Measurements from ENCODE around the gene CYFIP1.

DNA sequence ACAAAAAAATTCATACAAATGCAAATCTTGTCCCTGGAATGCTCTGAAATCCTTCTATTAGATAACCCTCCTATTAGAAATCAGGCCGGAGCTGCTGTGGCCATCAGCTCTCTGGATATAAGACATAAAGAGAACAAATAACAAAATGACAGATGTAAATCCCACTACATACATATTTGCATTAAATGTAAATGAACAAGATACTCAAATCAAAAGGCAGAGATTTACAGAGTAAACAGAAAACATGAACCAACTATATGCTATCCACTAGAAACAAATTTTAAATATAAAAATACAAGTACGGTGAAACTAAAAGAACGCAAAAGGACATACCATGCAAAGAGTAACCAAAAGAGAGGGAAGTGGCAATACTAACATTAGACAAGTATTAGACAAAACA lies 10.7 kb downstream of the CYFIP1 start:
- TF ChIP-seq CHD4 (IDR thresholded peaks at IDR 0.05; ENCODE audit: borderline replicate concordance) (no peak), POLR2A (IDR thresholded peaks at IDR 0.05; ENCODE audit: low read length) (no peak), SREBF2 (IDR thresholded peaks at IDR 0.05) (no peak), CEBPB (IDR thresholded peaks at IDR 0.05) (no peak), ZSCAN20 (CRISPR knock-in tag; IDR thresholded peaks at IDR 0.05) (no peak), FOSL2 (IDR thresholded peaks at IDR 0.05) (no peak), FOSL2 (CRISPR knock-in tag; IDR thresholded peaks at IDR 0.05) (no peak), TP53 (CRISPR knock-in tag; IDR thresholded peaks at IDR 0.05) (no peak), EP300 (IDR thresholded peaks at IDR 0.05) (no peak)
- TF ChIP-seq, protein P1, sequence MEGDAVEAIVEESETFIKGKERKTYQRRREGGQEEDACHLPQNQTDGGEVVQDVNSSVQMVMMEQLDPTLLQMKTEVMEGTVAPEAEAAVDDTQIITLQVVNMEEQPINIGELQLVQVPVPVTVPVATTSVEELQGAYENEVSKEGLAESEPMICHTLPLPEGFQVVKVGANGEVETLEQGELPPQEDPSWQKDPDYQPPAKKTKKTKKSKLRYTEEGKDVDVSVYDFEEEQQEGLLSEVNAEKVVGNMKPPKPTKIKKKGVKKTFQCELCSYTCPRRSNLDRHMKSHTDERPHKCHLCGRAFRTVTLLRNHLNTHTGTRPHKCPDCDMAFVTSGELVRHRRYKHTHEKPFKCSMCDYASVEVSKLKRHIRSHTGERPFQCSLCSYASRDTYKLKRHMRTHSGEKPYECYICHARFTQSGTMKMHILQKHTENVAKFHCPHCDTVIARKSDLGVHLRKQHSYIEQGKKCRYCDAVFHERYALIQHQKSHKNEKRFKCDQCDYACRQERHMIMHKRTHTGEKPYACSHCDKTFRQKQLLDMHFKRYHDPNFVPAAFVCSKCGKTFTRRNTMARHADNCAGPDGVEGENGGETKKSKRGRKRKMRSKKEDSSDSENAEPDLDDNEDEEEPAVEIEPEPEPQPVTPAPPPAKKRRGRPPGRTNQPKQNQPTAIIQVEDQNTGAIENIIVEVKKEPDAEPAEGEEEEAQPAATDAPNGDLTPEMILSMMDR (IDR thresholded peaks at IDR 0.05) = no peak
- TF ChIP-seq, protein P2, sequence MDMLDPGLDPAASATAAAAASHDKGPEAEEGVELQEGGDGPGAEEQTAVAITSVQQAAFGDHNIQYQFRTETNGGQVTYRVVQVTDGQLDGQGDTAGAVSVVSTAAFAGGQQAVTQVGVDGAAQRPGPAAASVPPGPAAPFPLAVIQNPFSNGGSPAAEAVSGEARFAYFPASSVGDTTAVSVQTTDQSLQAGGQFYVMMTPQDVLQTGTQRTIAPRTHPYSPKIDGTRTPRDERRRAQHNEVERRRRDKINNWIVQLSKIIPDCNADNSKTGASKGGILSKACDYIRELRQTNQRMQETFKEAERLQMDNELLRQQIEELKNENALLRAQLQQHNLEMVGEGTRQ (IDR thresholded peaks at IDR 0.05) = no peak
- TF ChIP-seq, protein P3, sequence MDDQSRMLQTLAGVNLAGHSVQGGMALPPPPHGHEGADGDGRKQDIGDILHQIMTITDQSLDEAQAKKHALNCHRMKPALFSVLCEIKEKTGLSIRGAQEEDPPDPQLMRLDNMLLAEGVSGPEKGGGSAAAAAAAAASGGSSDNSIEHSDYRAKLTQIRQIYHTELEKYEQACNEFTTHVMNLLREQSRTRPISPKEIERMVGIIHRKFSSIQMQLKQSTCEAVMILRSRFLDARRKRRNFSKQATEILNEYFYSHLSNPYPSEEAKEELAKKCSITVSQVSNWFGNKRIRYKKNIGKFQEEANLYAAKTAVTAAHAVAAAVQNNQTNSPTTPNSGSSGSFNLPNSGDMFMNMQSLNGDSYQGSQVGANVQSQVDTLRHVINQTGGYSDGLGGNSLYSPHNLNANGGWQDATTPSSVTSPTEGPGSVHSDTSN (IDR thresholded peaks at IDR 0.05) = no peak
